ENCODE data around the gene RELT.
A peak's percentile ranks its signal among the peaks of the same experiment; 100 is the strongest.

The RELT gene

DNA sequence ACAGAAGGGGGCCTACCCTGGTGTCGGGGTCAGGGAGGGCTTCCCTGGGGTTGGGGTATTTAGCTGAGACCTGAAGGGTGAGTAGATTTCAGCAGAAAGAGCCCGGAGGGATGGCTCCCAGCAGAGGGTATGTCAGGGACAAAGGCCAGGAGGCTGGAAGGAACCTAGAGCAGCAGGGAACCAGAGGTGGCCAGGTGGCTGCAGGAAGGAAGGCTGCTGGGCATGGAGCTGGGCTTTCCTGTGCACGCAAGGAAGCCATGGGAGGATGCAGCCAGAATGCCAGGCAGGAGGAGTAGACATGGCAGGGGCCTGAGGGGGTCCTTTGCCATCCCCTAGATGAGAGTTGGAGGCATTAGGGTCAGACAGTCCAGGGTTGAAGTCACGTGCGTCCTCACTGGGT lies 27.4 kb upstream of the RELT start:
- no peak for TF ChIP-seq ZFX (IDR thresholded peaks at IDR 0.05; ENCODE audit: borderline replicate concordance)
- TF ChIP-seq, protein P1, sequence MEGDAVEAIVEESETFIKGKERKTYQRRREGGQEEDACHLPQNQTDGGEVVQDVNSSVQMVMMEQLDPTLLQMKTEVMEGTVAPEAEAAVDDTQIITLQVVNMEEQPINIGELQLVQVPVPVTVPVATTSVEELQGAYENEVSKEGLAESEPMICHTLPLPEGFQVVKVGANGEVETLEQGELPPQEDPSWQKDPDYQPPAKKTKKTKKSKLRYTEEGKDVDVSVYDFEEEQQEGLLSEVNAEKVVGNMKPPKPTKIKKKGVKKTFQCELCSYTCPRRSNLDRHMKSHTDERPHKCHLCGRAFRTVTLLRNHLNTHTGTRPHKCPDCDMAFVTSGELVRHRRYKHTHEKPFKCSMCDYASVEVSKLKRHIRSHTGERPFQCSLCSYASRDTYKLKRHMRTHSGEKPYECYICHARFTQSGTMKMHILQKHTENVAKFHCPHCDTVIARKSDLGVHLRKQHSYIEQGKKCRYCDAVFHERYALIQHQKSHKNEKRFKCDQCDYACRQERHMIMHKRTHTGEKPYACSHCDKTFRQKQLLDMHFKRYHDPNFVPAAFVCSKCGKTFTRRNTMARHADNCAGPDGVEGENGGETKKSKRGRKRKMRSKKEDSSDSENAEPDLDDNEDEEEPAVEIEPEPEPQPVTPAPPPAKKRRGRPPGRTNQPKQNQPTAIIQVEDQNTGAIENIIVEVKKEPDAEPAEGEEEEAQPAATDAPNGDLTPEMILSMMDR (IDR thresholded peaks at IDR 0.05): no peak
- no peak overlapping the region for H3K27ac ChIP-seq

- TF ChIP-seq ZFX (IDR thresholded peaks at IDR 0.05; ENCODE audit: borderline replicate concordance): no peak
- TF ChIP-seq, protein P1 (IDR thresholded peaks at IDR 0.05): no peak
- no peak overlapping the region for H3K27ac ChIP-seq
Observed at GRCh38 chr11:73349633-73350032, 26.6 kb upstream of the RELT start.

DNA sequence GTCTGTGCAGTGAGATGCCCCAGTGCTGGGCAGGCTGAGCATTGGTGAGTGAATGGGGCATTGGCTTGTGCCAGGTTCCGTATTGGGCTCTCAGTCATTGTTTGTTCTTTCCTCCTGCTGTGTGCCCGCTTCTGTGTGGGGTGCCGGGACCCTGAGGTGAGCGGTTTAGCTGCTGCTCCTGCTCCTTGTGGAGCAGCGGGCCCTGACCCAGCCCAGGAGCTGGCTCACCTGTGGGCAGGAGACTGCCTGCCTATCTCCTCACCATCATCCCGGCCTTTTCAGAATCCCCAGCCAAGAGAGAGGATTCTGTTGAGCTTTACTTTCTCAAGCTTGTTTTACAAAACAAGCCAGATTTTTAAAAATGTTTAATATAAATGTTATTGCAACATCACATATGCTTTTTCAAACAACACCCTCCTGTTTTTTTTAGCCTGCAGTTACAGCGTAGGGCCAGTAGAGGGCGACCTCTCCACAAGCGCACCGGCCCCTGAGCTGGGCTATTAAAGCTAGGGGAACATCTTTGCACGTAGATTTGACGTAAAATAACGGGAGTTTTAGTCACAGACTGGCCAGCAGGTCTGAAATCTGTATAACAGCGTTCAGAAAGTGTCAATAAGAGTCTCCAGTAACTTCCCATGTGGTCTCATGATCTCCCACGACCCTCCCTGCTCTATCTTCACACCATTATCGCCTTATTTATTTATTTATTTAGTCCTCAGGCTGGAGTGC lies 25.1 kb upstream of the RELT start:
- H3K27ac ChIP-seq: no peak overlapping the region
- TF ChIP-seq ZFX (IDR thresholded peaks at IDR 0.05; ENCODE audit: borderline replicate concordance): no peak
- TF ChIP-seq, protein P1 (IDR thresholded peaks at IDR 0.05): peak; percentile 98

DNA sequence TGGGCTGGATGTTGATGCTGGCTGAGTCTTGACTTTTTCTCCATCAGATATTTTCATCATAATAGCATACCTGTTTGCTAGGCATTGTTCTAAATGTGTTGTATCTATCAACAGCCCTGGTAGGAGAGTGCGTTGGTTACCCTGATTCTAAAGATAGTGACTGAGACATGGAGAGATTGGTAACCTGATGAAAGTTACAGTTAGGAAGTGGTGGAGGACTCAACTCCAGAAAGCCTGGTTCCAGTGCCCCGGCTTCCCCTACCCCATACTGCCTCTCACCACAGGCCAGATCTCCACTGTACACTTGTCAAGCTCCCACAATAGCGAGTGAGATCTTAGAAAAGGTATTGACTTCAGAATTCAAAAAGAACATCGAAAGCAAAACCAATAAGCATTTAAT lies 22.8 kb upstream of the RELT start:
- no peak overlapping the region for H3K27ac ChIP-seq
- no peak for TF ChIP-seq ZFX (IDR thresholded peaks at IDR 0.05; ENCODE audit: borderline replicate concordance)
- TF ChIP-seq, protein P1 (IDR thresholded peaks at IDR 0.05): no peak

GRCh38 chr11:73355109-73355508 lies 21.1 kb upstream of the RELT start:
- no peak overlapping the region for H3K27ac ChIP-seq
- no peak for TF ChIP-seq ZFX (IDR thresholded peaks at IDR 0.05; ENCODE audit: borderline replicate concordance)
- TF ChIP-seq, protein P1 (IDR thresholded peaks at IDR 0.05): no peak

DNA sequence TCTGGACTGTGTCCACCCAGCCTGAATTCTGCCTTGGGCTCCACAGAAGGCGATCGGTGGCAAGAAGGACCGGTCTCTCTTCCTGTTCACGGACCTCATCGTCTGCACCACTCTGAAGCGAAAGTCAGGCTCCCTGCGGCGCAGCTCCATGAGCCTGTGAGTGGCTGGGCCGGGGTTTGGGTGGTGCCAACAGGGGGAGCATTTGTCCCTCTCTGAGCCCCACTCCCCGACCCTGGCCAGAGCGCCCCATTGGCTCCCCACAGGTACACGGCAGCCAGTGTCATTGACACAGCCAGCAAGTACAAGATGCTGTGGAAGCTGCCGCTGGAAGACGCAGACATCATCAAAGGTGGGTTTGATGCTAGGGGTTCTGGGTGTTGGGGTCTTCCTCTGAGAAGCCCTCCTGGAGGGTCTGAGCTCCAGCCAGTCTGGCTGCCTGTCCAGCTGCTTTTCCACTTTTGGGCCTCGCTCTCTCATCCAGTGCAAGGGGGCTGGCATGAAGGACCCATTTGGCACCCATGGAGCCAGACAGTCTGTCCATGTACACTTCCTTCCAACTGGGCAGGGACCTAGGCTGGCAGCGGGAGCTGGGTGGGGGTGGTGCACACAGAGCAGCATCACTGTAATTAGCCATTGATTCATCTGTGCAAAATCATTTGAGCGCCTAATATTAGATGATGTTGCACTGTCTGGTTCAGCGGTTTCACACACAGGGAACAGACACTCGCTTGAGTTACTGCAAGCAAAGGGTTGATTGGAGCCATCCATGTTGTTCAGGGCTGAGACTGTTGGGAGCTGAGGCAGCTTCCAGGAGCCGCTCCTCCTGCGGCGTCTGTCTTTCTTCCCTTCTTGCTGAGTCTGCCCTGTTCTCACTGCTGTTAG lies 19.0 kb upstream of the RELT start:
- H3K27ac ChIP-seq: no peak overlapping the region
- TF ChIP-seq, protein P1 (IDR thresholded peaks at IDR 0.05): no peak
- no peak for TF ChIP-seq ZFX (IDR thresholded peaks at IDR 0.05; ENCODE audit: borderline replicate concordance)

DNA sequence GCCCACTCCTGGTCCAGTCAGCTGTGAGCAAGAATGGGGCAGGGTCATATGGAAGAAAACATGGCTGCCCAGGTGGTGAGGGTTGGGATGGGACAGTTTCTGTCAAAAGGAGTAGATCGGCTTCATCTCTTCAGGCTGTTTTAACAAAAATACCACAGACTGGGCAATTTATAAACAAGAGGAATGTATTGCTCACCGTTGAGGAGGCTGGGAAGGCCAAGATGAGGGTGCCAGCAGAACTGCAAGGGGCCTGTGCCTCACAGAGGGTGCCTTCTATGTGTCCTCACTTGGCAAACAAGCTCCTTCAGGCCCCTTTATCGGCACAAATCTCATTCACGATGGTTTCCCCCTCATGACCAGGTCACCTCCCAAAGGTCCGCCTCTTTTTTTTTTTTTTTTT lies 18.1 kb upstream of the RELT start:
- TF ChIP-seq, protein P1 (IDR thresholded peaks at IDR 0.05): no peak
- TF ChIP-seq ZFX (IDR thresholded peaks at IDR 0.05; ENCODE audit: borderline replicate concordance): no peak
- no peak overlapping the region for H3K27ac ChIP-seq
